ENCODE data around the gene SPPL2B.
A peak's percentile ranks its signal among the peaks of the same experiment; 100 is the strongest.
"Not testable (repeated sequence)": the region's sequence is repeated elsewhere in the genome, so short reads cannot be mapped to it uniquely, and the experiment has no call there.

Gene SPPL2B

DNA sequence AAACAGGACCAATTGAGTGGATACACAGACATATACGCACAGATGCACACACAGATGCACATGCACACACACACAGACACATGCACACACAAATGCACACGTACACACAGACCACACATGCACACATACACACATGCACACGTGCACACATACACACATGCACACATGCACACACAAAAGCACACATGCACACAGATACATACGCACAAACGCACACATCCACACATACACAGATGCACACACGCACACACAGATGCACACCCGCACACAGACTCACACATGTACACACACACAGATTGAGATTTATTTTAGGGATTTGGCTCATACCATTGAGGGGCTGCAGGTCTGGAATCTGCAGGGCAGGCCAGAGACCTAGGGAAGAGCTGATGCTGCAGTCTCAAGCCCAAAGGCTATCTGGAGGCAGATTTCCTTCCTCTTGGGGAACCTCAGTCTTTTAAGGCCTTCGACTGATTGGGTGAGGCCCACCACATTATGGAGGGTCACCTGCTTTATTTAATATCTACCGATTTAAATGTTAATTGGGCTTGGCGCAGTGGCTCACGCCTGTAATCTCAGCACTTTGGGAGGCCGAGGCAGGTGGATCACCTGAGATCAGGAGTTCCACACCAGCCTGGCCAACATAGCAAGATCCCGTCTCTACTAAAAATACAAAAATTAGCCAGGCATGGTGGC lies 54.2 kb downstream of the SPPL2B start:
- DNase-seq, result no peak

DNA sequence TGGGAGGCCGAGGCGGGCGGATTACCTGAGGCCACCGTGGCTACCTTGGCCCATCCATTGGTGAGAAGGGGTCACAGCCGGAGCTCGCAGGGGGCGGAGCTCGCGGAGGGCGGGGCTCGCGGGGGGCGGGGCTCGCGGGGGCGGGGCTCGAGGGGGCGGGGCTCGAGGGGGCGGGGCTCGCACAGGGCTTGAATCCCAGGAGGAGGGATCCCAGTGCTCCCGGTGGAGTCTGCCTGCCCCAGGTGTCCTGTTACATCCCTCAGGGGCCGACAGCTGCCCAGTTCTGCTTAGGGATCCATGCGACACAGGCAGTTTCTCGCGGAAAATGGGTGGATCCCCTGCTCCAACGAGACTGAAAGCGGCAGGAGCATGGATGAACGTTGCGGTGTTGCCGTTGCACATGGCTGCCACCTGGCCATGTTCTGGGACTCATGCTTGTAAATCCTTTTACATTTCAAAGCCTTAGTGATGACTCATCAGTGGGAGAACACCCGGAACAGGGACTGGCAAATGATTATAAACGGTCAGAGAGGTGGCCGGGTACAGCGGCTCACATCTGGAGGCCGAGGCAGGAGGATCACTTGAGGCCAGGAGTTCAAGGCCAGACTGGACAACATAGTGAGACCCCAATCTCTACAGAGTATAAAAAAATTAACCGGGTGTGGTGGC lies 56.7 kb downstream of the SPPL2B start:
- DNase-seq, result peak; percentile 61 to 84 (median 79)

DNA sequence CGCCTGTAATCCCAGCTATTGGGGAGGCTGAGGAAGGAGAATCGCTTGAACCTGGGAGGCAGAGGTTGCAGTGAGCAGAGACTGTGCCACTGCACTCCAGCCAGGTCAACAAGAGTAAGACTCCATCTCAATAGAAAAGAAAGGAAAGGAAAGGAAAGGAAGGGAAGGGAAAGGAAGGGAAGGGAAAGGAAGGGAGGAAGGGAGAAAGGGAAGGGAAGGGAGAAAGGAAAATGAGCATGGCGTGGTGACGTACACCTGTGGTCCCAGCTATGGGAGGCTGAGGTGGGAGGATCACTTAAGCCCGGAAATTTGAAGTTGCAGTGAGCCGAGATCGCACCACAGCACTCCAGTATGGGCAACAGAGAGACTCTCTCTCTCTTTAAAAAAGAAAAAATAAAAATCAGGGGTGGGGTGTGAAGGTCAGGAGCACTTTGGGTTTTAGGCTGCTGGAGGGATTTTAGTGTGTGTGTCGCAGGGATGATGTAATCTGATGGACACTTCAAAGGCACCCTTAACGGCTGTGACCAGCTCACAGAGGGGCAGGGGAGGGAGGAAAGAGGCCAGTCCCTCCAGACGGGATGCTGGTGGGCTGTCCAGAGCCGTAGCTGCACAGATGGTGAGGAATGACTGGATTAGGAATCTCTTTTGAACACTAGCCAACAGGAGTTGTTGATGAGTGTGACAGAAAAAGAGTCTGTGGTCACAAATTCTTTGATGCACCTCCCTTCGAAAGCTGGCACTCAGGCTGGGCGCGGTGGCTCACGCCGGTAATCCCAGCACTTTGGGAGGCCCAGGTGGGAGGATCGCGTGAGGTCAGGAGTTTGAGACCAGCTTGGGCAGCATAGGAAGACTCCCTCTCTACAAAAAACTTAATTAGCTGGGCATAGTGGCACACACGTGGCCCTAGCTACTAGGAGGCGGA lies 59.1 kb downstream of the SPPL2B start:
- DNase-seq, result no peak

DNA sequence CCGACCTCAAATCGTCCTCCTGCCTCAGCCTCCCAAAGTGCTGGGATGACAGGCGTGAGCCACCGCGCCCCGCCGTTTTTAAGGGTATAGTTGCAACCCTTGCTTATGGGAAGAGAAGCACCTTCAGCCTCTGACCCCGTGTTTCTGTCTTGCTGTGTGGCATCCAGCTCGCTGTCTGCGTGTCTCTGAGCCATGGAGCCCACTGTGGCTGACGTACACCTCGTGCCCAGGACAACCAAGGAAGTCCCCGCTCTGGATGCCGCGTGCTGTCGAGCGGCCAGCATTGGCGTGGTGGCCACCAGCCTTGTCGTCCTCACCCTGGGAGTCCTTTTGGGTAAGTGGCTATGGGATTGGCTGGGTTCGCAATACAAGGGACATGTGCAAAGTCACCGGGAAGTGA lies 61.1 kb downstream of the SPPL2B start:
- no peak for DNase-seq

DNA sequence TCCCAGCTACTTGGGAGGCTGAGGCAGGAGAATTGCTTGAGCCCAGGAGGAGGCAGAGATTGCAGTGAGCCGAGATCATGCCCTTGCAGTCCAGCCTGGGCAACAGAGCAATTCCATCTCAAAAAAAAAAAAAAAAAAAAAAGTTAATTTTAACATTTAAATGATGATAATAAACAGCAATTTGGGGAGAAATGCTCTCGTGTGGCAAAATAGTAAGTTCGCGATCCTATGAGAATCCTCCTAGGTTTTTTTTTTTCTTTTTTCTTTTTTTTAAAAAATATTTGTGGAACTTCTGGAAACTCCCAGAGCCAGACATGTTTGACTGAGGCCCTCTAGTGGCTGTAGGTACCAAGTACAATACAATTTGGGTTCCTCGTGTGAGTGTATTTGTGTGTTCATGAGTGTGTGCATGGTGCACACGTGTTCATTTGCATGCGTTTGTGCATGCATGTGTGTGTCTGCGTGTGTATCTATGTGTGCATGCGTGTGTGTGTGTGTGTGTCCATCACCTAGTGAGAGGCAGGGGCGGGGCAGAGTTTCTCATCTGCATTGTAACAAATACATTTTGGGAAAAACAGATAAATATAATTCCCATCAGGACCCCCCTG lies 62.7 kb downstream of the SPPL2B start:
- DNase-seq, result peak; percentile 57 to 89 (median 86)

DNA sequence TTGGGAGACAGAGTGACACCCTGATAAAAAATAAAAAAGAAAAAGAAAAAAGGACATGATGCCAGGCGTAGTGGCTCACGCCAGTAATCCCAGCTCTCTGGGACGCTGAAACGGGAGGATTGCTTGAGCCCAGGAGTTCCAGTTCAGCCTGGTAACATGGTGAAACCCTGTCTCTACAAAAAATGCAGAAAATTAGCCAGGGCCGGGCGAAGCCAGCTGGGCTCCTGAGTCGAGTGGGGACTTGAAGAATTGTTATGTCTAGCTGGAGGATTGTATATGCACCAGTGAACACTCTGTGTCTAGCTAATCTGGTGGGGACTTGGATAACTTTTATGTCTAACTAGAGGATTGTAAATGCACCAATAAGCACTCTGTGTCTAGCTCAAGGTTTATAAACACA lies 63.9 kb downstream of the SPPL2B start:
- DNase-seq, result no peak

DNA sequence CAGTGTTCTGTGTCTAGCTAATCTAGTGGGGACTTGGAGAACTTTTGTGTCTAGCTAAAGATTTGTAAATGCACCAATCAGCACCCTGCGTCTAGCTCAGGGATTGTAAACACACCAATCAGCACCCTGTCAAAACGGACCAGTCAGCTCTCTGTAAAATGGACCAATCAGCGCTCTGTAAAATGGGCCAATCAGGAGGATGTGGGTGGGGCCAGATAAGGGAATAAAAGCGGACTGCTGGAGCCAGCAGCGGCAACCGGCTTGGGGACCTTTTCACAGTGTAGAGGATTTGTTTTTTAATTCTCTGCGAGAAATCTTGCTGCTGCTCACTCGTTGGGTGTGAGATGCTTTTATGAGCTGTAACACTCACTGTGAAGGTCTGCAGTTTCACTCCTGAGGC lies 64.4 kb downstream of the SPPL2B start:
- peak in 1 of 3 experiments; percentile 26 for DNase-seq

DNA sequence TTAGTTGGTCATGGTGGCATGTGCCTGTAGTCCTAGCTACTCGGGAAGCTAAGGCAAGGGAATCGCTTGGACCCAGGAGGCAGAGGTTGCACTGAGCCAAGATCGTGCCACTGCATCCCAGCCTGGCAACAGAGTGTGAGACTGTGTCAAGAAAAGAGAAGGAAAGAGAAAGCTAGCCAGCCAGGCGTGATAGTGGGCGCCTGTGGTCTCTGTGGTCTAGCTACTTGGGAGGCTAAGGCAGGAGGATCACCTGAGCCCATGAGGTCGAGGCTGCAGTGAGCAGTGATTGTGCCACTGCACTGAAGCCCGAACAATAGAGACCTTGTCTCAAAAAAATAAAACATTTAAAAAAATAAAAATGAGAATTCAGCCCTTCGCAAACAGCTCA lies 65.6 kb downstream of the SPPL2B start:
- no peak for DNase-seq

DNA sequence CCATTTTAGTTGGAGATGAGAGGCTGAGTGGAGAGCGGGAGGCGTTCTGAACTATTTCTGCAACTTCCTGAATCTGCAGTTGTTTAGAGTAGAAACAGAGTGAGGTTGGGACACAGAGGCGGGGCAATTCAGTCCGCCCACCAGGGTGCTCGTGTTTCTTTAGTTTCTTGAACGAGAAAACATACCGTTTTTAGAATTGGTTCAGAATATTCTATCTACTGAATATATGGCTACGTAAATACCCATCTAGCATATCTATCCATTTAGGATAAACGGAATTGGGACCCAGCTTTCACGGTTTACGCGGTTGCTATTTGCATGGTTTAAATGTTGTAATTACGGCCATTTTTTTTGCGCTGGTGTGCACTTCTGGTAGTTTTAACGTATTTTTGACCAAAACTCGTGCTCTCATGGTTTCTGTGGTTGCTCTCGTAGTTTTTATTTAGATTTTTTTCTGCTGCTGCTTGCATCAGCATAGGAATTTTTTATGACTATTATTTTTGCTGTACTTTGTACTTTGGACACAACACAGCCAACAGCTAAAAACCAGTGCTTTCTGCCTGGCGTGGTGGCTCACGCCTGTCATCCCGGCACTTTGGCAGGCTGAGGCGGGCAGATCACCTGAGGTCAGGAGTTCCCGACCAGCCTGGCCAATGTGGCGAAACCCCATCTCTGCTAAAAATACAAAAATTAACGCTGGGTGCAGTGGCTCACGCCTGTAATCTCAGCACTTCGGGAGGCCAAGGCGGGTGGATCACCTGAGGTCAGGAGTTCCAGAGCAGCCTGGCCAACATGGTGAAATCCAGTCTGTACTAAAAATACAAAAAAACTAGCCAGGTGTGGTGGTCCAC lies 66.2 kb downstream of the SPPL2B start:
- DNase-seq, result no peak

DNA sequence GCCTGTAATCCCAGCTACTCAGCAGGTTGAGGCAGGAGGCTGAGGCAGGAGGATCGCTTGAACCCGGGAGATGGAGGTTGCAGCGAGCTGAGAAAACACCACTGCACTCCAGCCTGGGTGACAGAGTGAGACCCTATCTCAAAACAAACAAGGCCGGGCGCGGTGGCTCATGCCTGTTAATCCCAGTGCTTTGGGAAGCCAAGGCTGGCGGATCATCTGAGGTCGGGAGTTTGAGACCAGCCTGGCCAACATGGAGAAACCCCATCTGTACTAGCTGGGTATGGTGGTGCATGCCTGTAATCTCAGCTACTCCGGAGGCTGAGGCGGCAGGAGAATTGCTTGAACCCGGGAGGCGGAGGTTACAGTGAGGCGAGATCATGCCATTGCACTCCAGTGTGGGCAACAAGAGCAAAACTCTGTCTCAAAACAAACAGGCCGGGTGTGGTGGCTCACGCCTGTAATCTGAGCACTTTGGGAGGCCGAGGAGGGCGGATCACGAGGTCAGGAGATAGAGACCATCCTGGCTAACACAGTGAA lies 66.9 kb downstream of the SPPL2B start:
- not testable (repeated sequence) for DNase-seq

DNA sequence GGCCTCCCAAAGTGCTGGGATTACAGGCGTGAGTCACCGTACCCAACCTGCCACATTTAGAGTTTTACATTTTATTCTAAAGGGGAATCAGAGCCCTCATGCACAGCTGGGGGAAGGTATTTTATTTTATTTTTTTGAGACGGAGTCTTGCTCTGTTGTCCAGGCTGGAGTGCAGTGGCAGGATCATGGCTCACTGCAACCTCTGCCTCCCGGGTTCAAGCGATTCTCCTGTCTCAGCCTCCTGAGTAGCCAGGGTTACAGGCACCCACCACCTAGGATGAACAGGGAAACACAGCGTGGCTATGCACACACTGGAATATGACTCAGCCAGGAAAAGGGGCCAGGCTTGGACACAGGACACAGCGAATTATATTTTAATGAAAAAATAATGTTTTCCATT lies 68.7 kb downstream of the SPPL2B start:
- not testable (repeated sequence) for DNase-seq

DNA sequence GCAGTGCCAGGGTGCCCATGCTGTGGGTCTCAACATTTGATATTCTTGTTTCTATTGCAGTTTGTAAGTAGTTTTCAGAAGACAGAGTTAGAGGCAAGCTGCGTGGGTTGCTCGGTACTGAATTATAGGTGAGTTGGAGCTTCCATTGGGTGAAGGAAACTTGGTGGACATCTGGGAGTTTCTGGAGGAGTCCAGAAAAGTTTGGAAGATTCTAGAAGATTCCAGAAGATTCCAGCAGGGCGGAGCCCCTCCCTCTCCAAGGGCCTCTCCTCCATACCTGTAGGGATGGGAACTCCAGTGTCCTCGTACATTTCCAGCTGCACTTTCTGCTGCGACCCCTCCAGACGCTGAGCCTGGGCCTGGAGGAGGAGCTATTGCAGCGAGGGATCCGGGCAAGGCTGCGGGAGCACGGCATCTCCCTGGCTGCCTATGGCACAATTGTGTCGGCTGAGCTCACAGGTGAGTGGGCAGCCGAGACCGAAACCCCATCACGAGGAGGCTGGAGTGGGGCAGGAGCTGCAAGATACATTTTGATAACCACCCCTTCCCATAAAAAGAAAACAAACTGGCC lies 70.3 kb downstream of the SPPL2B start:
- no peak for DNase-seq

DNA sequence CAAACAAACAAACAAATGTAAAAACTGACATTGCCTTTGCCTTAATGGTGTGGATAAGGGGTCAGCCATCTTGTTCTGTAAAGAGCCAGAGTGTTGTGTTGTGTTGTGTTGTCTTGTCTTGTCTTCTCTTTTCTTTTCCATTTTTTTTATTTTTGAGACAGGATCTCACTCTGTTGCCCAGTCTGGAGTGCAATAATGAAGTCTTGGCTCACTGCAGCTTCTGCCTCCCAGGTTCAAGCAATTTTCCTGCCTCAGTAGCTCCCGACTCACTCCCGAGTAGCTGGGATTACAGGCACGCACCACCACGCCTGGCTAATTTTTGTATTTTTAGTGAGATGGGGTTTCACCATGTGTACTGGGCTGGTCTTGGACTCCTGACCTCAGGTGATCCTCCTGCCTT lies 71.1 kb downstream of the SPPL2B start:
- DNase-seq, result no peak
